SKM-1 (cell line): ENCODE measurements around the gene SDCCAG8.

ENCODE experiments used
- DNase-seq: peaks from one replicate; lab custom pipeline; 2025; ENCODE audit not compliant: unreplicated experiment; lab: John Stamatoyannopoulos, UW

Gene SDCCAG8

GRCh38 chr1:243379706-243380105, 123.9 kb downstream of the SDCCAG8 start:
- no peak for DNase-seq

GRCh38 chr1:243388276-243388675, 132.4 kb downstream of the SDCCAG8 start:
- DNase-seq: peak; percentile 72

- DNase-seq: no peak
These were observed 134.4 kb downstream of the SDCCAG8 start for GRCh38 chr1:243390162-243390791.

GRCh38 chr1:243391355-243391754, 135.5 kb downstream of the SDCCAG8 start:
- no peak for DNase-seq

- no peak for DNase-seq
These were observed 137.3 kb downstream of the SDCCAG8 start for GRCh38 chr1:243393096-243393495.

- DNase-seq: no peak
These were observed 138.2 kb downstream of the SDCCAG8 start for GRCh38 chr1:243394066-243394465.

GRCh38 chr1:243394601-243395464, 139.0 kb downstream of the SDCCAG8 start:
- DNase-seq: no peak

GRCh38 chr1:243396424-243396823, 140.6 kb downstream of the SDCCAG8 start:
- DNase-seq: no peak

- no peak for DNase-seq
These were observed 141.0 kb downstream of the SDCCAG8 start for GRCh38 chr1:243396876-243397275.

GRCh38 chr1:243397613-243398321, 141.9 kb downstream of the SDCCAG8 start:
- no peak for DNase-seq

GRCh38 chr1:243399561-243400155, 143.8 kb downstream of the SDCCAG8 start:
- no peak for DNase-seq

- no peak for DNase-seq
These were observed 147.0 kb downstream of the SDCCAG8 start for GRCh38 chr1:243402868-243403267.

- no peak for DNase-seq
These were observed 150.6 kb downstream of the SDCCAG8 start for GRCh38 chr1:243406424-243406823.

GRCh38 chr1:243407284-243408018, 151.6 kb downstream of the SDCCAG8 start:
- DNase-seq: no peak

GRCh38 chr1:243408479-243408878, 152.6 kb downstream of the SDCCAG8 start:
- no peak for DNase-seq

- DNase-seq: no peak
These were observed 153.4 kb downstream of the SDCCAG8 start for GRCh38 chr1:243409284-243409683.

- no peak for DNase-seq
These were observed 155.6 kb downstream of the SDCCAG8 start for GRCh38 chr1:243411472-243411871.

GRCh38 chr1:243413431-243414151, 157.8 kb downstream of the SDCCAG8 start:
- DNase-seq: no peak

- no peak for DNase-seq
These were observed 158.3 kb downstream of the SDCCAG8 start for GRCh38 chr1:243414152-243414494.
